GM19025 (cell line): ENCODE measurements around the gene STARD3.

Experiments used
- ATAC-seq: cut with Tn5 transposase; IDR thresholded peaks from one replicate; pipeline ENCODE4 v1.9.1; 2021; ENCODE audit warnings: mild to moderate bottlenecking, low read depth, moderate library complexity; ENCODE audit not compliant: unreplicated experiment

Gene STARD3

DNA sequence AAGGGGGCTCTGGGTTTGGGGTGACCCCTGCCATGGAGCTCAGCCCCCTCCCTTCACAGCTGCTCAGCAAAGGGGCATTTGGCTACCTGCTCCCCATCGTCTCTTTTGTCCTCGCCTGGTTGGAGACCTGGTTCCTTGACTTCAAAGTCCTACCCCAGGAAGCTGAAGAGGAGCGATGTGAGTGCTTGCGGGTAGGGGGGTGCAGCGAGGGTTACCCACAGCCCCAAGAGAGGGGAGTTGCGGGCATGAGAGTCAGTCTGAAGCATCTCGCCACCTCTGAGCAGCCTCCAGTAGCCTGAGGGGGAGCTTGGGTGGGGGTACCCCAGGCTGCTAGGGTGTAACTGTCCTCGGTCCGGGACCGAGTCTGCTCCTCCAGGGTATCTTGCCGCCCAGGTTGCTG, 21.4 kb downstream of the STARD3 start:
- ATAC-seq = no peak

DNA sequence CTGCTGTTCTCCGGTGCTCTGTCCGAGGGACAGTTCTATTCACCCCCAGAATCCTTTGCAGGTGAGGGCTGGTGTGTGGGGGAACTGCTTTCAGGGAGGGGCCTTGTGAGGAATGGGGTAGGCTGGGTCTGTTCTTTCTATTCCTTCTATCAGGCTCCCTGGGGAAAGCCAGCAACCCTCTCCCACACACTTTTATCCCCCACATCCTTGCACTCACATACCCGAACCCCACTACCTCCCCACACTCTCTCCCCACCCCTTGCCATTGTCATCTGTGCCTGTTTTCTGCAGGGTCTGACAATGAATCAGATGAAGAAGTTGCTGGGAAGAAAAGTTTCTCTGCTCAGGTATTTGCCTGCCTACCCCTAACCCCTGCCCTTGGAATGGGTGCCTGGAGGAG, 21.8 kb downstream of the STARD3 start:
- no peak for ATAC-seq

DNA sequence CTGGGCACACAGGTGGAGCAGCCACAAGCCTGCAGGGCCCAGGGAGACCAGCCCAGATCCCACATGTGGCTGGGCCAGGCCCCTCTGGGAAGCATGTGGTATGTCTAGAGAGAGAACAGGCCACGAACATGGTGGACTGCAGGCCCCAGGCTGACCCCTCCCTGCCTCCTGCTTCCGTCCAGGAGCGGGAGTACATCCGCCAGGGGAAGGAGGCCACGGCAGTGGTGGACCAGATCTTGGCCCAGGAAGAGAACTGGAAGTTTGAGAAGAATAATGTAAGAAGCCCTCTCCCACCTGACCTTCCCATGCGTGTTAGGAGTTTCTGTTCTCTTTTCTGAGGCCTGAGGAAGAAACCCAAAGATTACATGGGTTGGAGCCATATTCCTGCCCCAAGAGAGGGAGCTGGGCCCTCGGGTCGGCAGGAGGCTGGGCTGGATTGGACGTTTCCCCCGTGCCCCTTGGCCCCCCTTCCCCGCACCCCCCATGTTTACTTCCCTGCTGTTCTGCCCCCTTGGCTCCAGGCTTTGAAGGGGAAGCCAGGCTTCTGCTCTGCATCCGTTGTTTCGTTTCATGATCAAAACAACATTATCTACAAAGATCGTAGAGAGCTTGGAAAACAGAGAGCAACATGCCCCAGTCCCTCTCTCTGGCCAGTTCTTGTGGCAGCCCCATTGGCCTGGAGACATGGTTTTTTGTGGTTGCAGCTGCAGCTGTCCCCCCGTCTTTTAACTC, 22.5 kb downstream of the STARD3 start:
- ATAC-seq = no peak

DNA sequence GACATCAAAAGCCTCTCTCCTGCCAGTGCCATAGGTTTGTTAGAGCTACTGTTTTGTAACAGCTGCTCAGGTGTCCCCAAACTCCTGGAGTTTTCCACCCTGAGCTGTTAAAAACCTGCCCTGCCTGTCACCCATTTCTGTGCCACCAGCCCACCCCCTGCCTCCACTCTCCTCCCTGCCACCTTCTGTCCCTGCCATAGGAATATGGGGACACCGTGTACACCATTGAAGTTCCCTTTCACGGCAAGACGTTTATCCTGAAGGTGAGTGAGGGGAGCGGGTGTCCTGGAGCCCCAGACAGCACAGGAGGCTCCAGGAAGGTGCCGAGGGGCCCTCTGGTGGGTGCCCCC, 23.0 kb downstream of the STARD3 start:
- no peak for ATAC-seq

DNA sequence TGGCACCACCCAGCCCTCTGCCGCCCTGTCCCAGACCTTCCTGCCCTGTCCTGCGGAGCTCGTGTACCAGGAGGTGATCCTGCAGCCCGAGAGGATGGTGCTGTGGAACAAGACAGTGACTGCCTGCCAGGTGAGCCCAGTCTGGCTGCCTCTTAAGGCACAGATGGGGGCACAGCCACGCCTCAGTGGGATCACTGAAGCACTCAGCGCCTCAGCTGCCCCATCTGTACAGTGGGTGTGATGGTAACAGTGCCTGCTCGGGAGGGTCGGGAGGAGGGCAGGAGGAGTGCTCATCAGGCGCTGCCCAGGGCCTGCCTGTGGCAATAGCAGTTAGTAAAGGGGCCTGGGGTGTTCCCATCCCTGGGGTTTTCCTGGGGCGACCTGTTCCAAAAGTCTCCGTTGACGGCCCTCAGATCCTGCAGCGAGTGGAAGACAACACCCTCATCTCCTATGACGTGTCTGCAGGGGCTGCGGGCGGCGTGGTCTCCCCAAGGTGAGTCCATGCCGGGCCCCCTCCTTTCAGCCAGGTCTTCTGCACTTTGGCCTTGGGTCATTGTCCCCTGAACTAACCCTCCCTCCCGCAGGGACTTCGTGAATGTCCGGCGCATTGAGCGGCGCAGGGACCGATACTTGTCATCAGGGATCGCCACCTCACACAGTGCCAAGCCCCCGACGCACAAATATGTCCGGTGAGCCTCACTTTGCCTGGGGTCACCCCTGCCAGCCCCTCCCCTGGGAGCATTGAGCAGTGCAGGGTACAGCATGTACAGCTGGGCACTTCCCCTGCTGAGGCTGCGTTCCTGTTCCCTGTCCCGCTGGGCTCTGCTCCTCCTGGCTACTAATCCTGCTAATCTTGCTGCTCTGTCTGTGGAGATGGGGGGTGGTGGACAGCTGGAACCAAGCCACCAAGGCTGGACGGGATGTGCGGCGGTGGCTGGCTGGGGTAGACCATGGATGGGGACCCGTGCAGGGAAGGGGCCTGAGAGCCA, 23.7 kb downstream of the STARD3 start:
- no peak for ATAC-seq

DNA sequence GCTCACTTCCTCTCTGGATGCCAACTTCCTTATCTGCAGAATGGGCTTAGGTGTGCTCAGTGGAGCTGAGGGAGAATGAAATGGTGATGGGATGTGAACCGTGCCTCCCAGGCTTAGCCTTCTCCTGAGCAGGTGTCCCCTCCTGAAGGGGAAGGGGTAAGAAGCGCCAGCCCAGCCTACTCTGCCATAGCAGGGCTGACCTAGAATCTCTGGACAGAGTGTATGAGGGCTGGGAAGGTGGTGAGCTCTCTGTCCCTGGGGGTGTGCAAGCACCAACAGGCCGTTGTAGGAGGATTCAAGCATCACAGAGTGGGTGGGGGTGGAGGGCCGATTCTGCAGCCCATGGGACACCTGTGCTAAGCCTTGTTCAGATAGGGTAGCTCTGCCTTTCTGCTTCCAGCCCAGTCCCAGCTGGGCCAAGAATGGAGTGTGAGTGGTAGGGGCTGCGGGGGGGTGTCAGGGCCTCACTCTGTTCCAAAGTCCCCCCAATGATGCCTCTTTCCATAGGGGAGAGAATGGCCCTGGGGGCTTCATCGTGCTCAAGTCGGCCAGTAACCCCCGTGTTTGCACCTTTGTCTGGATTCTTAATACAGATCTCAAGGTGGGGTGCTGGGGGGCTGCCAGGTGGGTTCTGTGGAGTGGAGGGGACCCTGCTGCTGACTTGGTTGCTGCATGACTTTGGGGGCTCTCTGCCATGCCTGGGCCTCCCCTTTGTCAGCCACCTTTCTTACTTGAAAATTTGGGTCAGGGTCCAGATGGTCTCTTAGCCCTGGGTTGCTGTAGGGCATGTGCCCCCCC, 25.0 kb downstream of the STARD3 start:
- no peak for ATAC-seq

DNA sequence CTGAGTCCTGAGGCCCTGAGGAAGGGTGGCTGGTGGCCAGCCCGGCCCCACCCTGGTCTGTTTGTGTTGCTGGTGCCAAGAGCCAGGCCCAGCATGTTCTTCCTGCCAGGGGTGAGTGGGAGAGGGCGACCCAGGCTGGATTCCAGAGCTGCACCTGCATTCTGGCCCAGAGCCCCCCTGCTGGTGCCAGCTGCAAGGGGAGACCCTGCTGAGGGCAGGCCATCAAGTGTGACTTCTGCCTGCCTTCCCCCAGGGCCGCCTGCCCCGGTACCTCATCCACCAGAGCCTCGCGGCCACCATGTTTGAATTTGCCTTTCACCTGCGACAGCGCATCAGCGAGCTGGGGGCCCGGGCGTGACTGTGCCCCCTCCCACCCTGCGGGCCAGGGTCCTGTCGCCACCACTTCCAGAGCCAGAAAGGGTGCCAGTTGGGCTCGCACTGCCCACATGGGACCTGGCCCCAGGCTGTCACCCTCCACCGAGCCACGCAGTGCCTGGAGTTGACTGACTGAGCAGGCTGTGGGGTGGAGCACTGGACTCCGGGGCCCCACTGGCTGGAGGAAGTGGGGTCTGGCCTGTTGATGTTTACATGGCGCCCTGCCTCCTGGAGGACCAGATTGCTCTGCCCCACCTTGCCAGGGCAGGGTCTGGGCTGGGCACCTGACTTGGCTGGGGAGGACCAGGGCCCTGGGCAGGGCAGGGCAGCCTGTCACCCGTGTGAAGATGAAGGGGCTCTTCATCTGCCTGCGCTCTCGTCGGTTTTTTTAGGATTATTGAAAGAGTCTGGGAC, 25.8 kb downstream of the STARD3 start:
- no peak for ATAC-seq

DNA sequence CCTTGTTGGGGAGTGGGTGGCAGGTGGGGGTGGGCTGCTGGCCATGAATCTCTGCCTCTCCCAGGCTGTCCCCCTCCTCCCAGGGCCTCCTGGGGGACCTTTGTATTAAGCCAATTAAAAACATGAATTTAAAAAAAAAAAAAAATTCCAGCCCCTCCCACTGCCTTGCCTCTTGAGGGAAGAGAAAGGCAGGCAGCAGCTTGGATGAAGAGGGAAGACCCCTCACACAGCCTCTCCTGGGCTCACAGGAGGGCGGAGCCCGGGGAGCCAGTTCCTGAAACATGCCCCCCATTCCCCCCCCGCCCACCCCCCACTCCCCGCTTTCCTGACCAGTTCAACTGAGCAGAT, 26.4 kb downstream of the STARD3 start:
- ATAC-seq = no peak

DNA sequence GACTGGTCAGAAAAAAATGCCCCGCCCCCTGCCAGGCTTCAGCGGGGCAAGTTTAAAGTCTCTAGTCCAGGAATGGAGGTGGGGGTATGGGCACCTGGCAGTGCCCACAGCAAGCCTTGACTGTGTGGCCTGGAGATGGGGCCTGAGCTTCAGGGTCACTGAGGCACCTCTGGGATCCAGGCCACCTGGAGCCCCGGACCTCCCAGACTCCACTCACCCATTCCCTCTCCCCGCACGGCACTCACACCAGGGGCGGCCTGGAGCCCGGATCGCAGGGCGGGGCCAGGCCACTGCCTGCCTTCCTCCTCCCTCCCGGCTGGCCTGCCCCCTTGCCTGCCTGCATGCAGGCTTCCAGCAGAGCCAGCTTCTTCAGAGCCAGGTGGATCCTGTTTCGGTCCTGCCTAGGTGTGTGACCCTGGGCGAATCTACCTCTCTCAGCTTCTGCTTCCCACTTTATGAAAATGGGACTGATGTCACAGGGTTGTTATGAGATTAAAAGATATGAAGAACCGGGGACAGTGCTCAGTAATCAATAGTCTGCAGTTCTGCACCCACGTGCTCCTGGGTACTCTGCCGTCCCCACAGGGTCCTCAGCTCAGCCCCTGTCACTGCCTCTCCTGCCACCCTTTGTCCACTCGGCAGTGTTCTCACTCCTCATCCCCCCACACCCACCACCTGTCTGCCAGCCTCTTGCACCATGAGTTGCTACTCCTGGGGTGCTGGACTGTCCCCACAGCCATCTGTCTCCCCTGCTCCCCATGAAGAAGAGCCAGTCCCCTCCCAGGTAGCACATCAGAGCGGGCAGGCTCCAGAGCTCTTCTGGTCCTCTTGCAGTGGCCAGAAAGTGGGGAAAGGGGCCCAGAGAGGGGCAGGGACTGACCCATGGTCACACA, 27.0 kb downstream of the STARD3 start:
- ATAC-seq = no peak

DNA sequence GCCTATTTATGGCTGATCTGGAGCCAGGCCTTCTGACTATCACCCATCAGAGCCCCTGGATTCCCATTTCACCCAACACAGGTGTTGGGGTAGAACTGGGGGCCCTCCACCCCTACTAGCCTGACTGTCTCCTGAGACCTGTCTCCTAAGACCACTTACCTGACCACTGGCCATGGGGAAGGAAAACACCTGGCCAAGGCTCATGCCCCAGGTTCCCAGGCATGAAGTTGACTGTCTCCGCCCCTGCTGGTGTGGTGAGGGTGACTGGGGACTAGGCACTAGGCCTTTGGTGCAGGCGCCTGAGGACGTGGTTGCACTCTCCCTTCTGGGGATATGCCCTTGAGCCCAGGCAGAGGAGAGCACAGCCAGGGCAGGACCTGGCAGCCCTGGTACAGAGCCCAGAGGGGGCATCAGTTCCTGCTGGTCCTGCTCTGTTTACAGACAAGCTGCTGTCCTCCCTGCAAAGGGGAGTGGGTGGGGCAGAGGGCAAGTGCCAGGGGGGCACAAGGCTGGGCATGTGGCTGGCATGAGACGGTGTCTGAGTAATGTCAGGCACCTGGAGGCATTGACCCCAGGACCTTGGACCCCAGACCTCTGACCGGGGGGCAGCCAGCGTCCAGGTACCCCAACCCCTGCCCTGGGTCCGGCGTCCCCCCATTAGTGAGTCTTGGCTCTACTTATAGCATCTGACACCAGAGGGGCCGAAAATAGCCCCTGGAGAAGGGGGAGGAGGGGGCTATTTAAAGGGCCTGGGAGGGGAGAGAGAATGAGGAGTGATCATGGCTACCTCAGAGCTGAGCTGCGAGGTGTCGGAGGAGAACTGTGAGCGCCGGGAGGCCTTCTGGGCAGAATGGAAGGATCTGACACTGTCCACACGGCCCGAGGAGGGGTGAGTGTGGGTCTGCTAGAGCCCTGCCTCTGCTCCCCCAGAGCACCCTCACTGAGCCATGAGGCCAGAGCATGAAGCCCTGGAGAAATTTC, 27.9 kb downstream of the STARD3 start, which contains the start of gene TCAP:
TCAP (plus strand) TSS at position 769 of the 981 bp plus-strand sequence; CDS start at position 780, 11 bp downstream.
- ATAC-seq = no peak

DNA sequence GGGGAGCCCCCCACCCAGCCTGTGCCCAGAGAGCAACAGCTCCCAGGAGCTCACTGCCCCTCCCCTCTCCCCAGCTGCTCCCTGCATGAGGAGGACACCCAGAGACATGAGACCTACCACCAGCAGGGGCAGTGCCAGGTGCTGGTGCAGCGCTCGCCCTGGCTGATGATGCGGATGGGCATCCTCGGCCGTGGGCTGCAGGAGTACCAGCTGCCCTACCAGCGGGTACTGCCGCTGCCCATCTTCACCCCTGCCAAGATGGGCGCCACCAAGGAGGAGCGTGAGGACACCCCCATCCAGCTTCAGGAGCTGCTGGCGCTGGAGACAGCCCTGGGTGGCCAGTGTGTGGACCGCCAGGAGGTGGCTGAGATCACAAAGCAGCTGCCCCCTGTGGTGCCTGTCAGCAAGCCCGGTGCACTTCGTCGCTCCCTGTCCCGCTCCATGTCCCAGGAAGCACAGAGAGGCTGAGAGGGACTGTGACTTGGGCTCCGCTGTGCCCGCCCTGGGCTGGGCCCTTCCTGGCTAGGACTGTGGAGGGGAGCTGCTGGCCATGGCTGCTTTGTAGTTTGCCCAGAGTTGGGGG, 28.8 kb downstream of the STARD3 start:
- ATAC-seq = no peak

DNA sequence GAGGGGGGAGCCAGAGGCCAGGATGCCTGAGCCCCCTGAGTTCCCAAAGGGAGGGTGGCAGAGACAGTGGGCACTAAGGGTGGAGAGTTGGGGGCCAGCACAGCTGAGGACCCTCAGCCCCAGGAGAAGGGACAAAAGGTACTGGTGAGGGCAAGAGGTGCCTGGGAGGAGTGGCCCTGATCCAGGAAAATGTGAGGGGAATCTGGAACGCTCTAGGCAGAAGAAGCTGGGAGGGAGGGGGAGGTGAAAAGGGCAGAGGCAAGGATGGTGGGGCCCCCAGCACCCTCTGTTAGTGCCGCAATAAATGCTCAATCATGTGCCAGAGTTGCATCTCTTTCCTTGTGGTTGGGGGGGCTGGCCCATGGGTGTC, 29.3 kb downstream of the STARD3 start:
- no peak for ATAC-seq

DNA sequence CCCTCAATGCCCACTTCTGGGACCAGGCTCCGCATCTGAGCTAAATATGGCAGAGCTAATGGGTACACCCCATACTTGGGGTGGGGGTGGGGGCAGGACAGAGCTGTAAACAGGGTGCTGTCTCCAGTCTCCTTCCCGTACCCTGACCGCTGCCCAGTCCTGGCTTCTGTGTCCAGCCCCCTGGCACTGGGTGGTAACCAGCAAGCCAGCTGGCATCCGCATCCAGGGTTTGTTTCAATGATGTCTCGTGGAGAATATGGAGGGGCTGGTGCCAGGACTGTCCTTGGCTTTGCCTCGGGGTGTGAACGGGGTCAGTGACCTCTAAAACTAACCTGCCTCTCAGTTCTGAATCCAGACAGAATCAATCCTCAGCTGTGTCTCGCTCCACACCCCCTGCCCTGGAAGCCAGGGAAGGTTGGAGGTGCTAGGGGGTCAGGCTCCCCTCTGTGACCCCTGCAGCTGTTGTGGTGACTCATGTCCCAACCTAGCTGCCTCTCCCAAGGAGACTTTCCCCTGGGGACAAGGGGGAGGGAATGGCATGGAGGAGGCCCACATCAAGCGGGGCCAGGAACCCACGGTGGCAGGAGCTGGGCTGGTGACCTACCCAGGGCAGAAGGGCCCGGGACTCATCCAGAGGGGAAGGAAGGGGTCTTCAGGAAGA, 29.8 kb downstream of the STARD3 start:
- no peak for ATAC-seq

DNA sequence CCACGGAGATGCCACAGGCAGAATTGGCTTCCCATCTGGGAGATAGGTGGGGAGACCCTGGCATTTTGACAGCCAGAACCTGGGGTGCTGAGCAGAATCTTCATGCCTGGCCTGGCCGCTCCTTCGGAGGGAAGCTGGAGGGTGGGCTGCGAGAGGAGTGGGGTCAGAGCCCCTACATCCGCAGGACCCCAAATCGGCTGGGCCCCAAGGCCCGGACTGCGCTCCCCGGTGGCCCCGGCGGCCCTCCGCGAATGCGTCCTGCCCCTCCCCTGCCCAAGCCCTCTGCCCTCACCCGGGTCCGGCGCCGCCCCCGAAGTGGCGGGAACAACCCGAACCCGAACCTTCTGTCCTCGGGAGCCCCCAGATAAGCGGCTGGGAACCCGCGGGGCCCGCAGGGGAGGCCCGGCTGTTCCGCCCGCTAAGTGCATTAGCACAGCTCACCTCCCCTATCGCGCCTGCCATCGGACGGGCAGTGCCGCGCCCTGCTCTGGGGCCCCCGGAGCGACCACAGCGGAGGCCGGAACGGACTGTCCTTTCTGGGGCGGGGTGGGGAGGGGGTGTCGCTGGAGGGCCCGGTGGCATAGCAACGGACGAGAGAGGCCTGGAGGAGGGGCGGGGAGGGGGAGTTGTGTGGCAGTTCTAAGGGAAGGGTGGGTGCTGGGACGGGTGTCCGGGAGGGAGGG, 30.5 kb downstream of the STARD3 start:
- ATAC-seq = no peak

DNA sequence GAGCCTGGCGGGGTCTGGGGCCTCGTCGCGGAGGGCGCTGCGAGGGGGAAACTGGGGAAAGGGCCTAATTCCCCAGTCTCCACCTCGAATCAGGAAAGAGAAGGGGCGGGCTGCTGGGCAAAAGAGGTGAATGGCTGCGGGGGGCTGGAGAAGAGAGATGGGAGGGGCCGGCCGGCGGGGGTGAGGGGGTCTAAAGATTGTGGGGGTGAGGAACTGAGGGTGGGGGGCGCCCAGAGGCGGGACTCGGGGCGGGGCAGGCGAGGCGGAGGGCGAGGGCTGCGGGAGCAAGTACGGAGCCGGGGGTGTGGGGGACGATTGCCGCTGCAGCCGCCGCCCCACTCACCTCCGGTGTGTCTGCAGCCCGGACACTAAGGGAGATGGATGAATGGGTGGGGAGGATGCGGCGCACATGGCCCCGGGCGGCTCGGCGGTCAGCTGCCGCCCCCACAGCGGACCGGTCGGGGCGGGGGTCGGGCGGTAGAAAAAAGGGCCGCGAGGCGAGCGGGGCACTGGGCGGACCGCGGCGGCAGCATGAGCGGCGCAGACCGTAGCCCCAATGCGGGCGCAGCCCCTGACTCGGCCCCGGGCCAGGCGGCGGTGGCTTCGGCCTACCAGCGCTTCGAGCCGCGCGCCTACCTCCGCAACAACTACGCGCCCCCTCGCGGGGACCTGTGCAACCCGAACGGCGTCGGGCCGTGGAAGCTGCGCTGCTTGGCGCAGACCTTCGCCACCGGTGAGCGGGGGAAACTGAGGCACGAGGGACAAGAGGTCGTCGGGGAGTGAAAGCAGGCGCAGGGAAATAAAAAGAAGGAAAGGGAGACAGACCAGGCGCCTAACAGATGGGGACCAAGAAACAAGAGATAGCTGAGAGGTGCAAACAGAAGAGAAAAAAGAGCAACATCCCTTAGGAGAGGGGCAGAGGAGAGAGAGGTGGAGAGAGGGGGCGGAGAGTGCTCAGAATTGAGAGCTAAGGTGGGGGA, 31.3 kb downstream of the STARD3 start, which contains the start of gene PNMT:
PNMT (plus strand) TSS at position 509 of the 980 bp plus-strand sequence; CDS start at position 532, 23 bp downstream.
- ATAC-seq = no peak
